ENCODE data around the gene PCAT6.

DNA sequence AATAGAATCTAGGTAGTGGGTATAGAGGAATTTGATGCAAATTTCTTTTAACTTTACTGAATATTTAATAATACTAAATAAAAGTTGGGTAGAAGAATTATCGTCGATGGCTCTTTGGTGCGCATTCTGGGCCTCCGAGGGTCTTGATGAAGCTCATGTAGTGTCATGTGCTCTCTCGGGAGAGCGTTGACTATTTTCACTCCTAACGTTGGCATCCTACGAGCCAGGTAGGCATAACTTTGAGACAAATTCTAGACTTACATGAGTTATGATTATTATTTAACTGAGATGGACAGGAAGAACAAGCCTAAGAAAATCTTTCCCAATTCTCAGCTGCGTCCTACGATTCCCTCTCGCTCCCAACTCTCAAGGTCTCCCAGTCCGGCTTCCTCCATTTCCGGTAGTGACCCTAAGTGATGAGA lies 550 bp upstream of the PCAT6 start:
- TF ChIP-seq, protein P1, sequence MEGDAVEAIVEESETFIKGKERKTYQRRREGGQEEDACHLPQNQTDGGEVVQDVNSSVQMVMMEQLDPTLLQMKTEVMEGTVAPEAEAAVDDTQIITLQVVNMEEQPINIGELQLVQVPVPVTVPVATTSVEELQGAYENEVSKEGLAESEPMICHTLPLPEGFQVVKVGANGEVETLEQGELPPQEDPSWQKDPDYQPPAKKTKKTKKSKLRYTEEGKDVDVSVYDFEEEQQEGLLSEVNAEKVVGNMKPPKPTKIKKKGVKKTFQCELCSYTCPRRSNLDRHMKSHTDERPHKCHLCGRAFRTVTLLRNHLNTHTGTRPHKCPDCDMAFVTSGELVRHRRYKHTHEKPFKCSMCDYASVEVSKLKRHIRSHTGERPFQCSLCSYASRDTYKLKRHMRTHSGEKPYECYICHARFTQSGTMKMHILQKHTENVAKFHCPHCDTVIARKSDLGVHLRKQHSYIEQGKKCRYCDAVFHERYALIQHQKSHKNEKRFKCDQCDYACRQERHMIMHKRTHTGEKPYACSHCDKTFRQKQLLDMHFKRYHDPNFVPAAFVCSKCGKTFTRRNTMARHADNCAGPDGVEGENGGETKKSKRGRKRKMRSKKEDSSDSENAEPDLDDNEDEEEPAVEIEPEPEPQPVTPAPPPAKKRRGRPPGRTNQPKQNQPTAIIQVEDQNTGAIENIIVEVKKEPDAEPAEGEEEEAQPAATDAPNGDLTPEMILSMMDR (IDR thresholded peaks at IDR 0.05): no peak
- TF ChIP-seq POLR2AphosphoS5 (IDR thresholded peaks at IDR 0.05): no peak

All from prostate gland (tissue), 2 donors.